NB4 (cell line): ENCODE data around the gene CPA5.

Experiments used
- DNase-seq: peaks from one replicate; pipeline ENCODE4 v3.0.0; 2010; ENCODE audit warnings: low read depth
- H3K4me3 ChIP-seq: one replicate; pipeline ENCODE4 v1.5.1; 2011; ENCODE audit warnings: mild to moderate bottlenecking, low read depth, low read length, moderate library complexity
- CTCF ChIP-seq: IDR thresholded peaks from one replicate; pipeline ENCODE4 v1.5.1; 2012; ENCODE audit warnings: low read depth, low read length
- MAX ChIP-seq: IDR thresholded peaks from 2 replicates; pipeline ENCODE4 v1.6.1; 2011; ENCODE audit warnings: low read depth, low read length
- MYC ChIP-seq: IDR thresholded peaks from 2 replicates; pipeline ENCODE4 v1.6.1; 2011; ENCODE audit warnings: low read depth, low read length
- POLR2A ChIP-seq: IDR thresholded peaks from 2 replicates; pipeline ENCODE4 v1.6.1; 2011; ENCODE audit warnings: mild to moderate bottlenecking; ENCODE audit not compliant: insufficient read length; ENCODE audit errors: extremely low read depth

Gene CPA5

GRCh38 chr7:130365511-130366441 is 21.2 kb downstream of the CPA5 start:
- no peak for DNase-seq

GRCh38 chr7:130366564-130366963 is 21.9 kb downstream of the CPA5 start:
- DNase-seq: no peak
- TF ChIP-seq CTCF (no peak), MYC (no peak), MAX (no peak), POLR2A (no peak)
- H3K4me3 ChIP-seq: no peak overlapping the region

More at GRCh38 chr7:130365511-130366441, 21.2 kb downstream of the CPA5 start:
- no peak for TF ChIP-seq MYC
- no peak overlapping the region for H3K4me3 ChIP-seq

- DNase-seq: no peak
- no peak overlapping the region for H3K4me3 ChIP-seq
- TF ChIP-seq MYC (no peak), POLR2A (no peak), CTCF (no peak), MAX (no peak)
Observed at GRCh38 chr7:130367088-130367755, 22.6 kb downstream of the CPA5 start.

- DNase-seq: no peak
- H3K4me3 ChIP-seq: no peak overlapping the region
- TF ChIP-seq MAX (no peak), CTCF (no peak), MYC (no peak), POLR2A (no peak)
Observed at GRCh38 chr7:130367836-130368746, 23.5 kb downstream of the CPA5 start.

- TF ChIP-seq MYC (no peak), POLR2A (no peak), MAX (peak; percentile 55), CTCF (no peak)
- no peak overlapping the region for H3K4me3 ChIP-seq
- peak; percentile 85 for DNase-seq
Observed at GRCh38 chr7:130369110-130369711, 24.6 kb downstream of the CPA5 start.
